ENCODE data around the gene SDC1. TPM values are rescaled to one million over a fixed set of nuclear protein-coding genes. Genes with fewer than 3 reads are reported as not detected.
"Not testable (repeated sequence)": the region's sequence is repeated elsewhere in the genome, so short reads cannot be mapped to it uniquely, and the experiment has no call there.

Gene SDC1
- total RNA-seq, 1 donor from 2014 or later: 35.1 TPM

DNA sequence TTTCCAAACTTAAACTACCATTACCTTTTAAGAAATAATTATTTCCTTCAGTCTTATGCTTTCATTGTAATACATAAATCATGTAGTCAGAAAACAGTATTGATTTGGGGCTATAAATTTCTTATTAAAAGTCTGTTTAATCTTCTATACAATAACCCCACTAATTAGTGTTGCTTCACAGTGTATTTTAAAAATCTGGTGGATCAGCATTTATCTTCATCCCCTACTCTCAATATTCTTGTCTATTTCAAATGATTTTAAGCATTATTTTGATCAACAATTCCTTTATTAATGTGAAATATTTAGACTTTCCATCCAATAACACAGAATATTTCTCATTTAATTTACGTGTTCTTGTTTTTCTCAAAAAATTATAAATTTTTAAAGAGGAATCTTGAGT, 32.5 kb upstream of the SDC1 start:
- H3K9me3 Mint-ChIP-seq (ENCODE audit: low read depth): no peaks in the 10 kb centered on the region
- no peak for DNase-seq (ENCODE audit: low spot score, unreplicated experiment)
- no peak overlapping the region for H3K4me3 Mint-ChIP-seq (ENCODE audit: low read depth)
- H3K36me3 Mint-ChIP-seq (ENCODE audit: insufficient read depth): peaks cover 28% of the 10 kb centered on the region
- H3K4me1 Mint-ChIP-seq (ENCODE audit: low read depth): no peaks in the 10 kb centered on the region
- no peaks in the 10 kb centered on the region for H3K27me3 Mint-ChIP-seq
- TF ChIP-seq, protein P1, sequence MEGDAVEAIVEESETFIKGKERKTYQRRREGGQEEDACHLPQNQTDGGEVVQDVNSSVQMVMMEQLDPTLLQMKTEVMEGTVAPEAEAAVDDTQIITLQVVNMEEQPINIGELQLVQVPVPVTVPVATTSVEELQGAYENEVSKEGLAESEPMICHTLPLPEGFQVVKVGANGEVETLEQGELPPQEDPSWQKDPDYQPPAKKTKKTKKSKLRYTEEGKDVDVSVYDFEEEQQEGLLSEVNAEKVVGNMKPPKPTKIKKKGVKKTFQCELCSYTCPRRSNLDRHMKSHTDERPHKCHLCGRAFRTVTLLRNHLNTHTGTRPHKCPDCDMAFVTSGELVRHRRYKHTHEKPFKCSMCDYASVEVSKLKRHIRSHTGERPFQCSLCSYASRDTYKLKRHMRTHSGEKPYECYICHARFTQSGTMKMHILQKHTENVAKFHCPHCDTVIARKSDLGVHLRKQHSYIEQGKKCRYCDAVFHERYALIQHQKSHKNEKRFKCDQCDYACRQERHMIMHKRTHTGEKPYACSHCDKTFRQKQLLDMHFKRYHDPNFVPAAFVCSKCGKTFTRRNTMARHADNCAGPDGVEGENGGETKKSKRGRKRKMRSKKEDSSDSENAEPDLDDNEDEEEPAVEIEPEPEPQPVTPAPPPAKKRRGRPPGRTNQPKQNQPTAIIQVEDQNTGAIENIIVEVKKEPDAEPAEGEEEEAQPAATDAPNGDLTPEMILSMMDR (IDR thresholded peaks at IDR 0.05; ENCODE audit: unreplicated experiment): no peak
- no peak overlapping the region for H3K27ac Mint-ChIP-seq

DNA sequence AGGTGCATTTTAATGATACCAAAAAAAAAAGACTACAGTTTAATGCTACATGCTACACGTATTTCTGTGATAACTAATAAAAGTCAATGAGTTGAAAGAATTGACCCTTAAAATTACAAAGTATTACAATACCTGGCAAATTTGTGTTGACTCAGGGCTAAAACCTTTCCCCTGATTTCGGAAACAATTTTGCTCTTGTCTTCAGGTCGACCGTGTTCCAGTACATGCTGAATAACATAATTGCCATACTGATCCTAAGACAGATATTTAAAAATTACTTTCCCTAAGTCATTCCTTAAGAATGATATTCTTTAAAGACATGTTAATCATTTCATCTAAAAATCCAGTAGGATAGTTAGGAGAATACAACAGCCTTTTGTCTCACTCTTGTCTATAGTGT, 29.8 kb upstream of the SDC1 start:
- TF ChIP-seq, protein P1 (IDR thresholded peaks at IDR 0.05; ENCODE audit: unreplicated experiment): no peak
- Mint-ChIP-seq H3K9me3 (ENCODE audit: low read depth) (no peaks in the 10 kb centered on the region), H3K4me1 (ENCODE audit: low read depth) (no peaks in the 10 kb centered on the region), H3K36me3 (ENCODE audit: insufficient read depth) (peaks cover 37% of the 10 kb centered on the region), H3K4me3 (ENCODE audit: low read depth) (no peak overlapping the region), H3K27me3 (no peaks in the 10 kb centered on the region), H3K27ac (no peak overlapping the region)
- DNase-seq (ENCODE audit: low spot score, unreplicated experiment): no peak

DNA sequence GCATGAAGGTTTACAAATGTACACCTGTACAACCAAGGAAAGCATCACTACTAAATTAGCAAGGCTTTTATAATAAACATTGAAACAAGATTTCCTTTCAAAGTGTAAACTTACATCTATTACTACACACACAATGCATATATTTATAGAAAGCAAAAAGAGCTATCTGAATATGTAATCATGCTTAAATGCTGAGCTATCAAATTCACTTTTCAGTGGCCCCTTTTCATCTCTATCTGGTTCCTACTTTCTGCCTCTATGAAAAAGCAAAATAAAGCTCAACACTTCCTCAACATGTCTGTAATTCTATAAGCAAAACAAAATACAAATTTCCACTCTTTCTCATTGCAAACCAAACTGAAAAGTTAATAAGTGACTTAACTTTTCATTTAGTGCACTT, 25.5 kb upstream of the SDC1 start:
- Mint-ChIP-seq H3K9me3 (ENCODE audit: low read depth) (no peaks in the 10 kb centered on the region), H3K27ac (no peak overlapping the region), H3K4me1 (ENCODE audit: low read depth) (no peaks in the 10 kb centered on the region), H3K27me3 (no peaks in the 10 kb centered on the region), H3K4me3 (ENCODE audit: low read depth) (no peak overlapping the region), H3K36me3 (ENCODE audit: insufficient read depth) (peaks cover 45% of the 10 kb centered on the region)
- DNase-seq (ENCODE audit: low spot score, unreplicated experiment): no peak
- TF ChIP-seq, protein P1 (IDR thresholded peaks at IDR 0.05; ENCODE audit: unreplicated experiment): no peak

DNA sequence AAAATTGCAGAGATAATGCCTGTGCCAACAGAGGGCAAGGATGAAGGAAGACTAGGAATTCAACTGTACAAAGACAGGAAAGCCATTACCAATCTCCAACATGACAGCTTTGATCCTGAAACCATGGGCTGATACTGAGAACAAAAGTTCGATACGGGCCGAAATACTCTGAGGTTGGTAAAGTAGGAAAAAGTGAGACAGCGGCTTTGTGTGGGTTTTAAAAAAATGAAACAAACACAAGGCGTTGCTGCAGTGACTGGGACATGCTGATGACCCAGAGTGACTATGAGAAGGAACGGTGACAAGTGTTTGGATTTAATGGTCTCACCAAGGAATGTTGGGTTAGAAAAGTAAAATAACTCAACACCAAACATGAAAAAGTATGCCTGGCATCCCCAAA, 24.2 kb upstream of the SDC1 start:
- no peak for DNase-seq (ENCODE audit: low spot score, unreplicated experiment)
- H3K27ac Mint-ChIP-seq: no peak overlapping the region

DNA sequence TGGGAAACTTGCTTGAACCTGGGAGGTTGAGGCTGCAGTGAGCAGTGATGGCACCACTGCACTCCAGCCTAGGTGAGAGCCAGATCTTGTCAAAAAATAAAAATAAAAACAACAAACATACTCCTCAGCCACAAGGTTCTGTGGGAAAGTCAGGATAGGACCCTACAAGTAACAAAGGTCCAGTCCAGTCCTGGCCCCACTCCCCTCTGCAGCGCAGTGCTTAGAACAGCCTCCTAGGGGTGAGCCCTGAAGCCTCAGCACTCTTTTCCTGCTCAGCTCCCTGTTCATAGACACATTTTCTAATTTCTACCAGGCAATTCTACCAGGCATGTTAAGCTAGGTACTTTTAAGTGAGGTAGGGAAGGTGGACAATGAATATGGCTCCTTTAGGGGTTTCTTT, 22.2 kb upstream of the SDC1 start:
- H3K36me3 Mint-ChIP-seq (ENCODE audit: insufficient read depth): peaks cover 31% of the 10 kb centered on the region
- TF ChIP-seq, protein P1 (IDR thresholded peaks at IDR 0.05; ENCODE audit: unreplicated experiment): no peak
- H3K4me1 Mint-ChIP-seq (ENCODE audit: low read depth): no peaks in the 10 kb centered on the region
- H3K27ac Mint-ChIP-seq: peak overlapping the region; percentile 33
- no peak for DNase-seq (ENCODE audit: low spot score, unreplicated experiment)
- H3K4me3 Mint-ChIP-seq (ENCODE audit: low read depth): no peak overlapping the region
- H3K9me3 Mint-ChIP-seq (ENCODE audit: low read depth): no peaks in the 10 kb centered on the region
- no peaks in the 10 kb centered on the region for H3K27me3 Mint-ChIP-seq

More for the DNA sequence above, 24.2 kb upstream of the SDC1 start:
- Mint-ChIP-seq H3K27me3 (no peaks in the 10 kb centered on the region), H3K4me1 (ENCODE audit: low read depth) (no peaks in the 10 kb centered on the region), H3K4me3 (ENCODE audit: low read depth) (no peak overlapping the region), H3K9me3 (ENCODE audit: low read depth) (no peaks in the 10 kb centered on the region), H3K36me3 (ENCODE audit: insufficient read depth) (peaks cover 41% of the 10 kb centered on the region)
- TF ChIP-seq, protein P1 (IDR thresholded peaks at IDR 0.05; ENCODE audit: unreplicated experiment): no peak

DNA sequence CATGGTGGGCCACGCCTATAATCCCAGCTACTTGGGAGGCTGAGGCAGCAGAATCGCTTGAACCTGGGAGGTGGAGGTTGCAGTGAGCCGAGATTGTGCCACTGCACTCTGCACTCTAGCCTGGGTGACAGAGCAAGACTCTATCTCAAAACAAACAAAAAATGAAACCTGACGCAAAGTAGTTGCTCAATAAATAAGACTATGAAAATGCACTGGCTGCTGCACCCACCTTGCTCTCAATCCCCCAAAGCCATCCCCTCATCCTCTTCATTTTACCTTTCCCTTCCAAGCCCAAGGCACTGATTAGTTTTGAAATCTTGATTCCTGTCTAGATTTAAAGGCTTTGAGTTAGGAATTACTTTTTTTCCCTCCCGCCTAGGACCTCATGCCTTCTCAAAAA, 18.7 kb upstream of the SDC1 start:
- H3K4me3 Mint-ChIP-seq (ENCODE audit: low read depth); H3K27me3 Mint-ChIP-seq; H3K9me3 Mint-ChIP-seq (ENCODE audit: low read depth); H3K36me3 Mint-ChIP-seq (ENCODE audit: insufficient read depth); DNase-seq (ENCODE audit: low spot score, unreplicated experiment); H3K27ac Mint-ChIP-seq; H3K4me1 Mint-ChIP-seq (ENCODE audit: low read depth): not testable (repeated sequence)
